ENCODE measurements around the gene ACAD8. TPM values are rescaled to one million over a fixed set of nuclear protein-coding genes. Genes with fewer than 3 reads are reported as not detected.

ACAD8 gene
- polyA plus RNA-seq, 1 donor: 32.6 TPM

DNA sequence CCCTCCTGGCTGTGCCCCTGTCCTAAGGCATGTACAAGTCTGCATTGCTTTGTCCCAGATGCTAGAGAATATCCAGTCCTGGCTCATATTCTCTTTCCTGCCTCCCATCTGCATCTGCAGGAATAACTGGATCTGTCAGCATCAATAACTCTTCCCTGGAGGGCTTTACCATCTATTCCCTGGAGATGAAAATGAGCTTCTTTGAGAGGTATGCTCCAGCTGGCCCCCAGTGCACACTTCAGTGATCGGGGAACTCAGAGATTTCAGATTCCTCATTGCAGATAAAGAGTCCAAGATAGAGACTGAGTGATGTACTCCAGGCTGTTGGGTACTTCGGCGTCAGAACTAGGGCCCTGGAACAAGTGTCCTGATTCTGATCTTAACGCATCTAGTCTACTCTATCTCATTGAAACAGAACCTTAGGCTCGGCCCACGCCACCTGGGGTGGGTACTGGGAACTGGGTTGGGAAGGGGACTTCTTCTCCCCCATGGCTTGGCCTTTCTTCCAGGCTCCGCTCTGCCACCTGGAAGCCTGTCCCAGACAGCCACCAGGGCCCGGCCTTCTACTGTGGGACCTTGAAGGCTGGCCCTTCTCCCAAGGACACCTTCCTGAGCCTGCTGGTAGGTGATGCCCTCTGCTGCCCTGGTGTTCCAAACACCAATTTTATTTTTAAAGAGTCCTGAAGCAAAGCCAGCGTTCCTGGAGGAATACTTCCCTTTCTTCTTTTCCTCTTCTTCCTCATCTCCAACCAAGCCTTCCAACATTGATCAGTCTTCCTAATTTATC lies 60.6 kb downstream of the ACAD8 start:
- no peak overlapping the region for H3K4me3 ChIP-seq (ENCODE audit: low read length)
- no peaks in the 10 kb centered on the region for H3K36me3 ChIP-seq (ENCODE audit: control insufficient read depth, insufficient read depth, low read length)
- WGBS (ENCODE audit: insufficient coverage, low lambda C conversion rate): 100% methylated on average over 1 of the region's 9 CpGs

More for the DNA sequence above, 60.6 kb downstream of the ACAD8 start:
- H3K9me3 ChIP-seq (ENCODE audit: control insufficient read depth, low read depth, low read length): no peaks in the 10 kb centered on the region
- H3K27me3 ChIP-seq (ENCODE audit: control insufficient read depth, insufficient read depth, low read length): peaks cover 7% of the 10 kb centered on the region
- no peaks in the 10 kb centered on the region for H3K4me1 ChIP-seq (ENCODE audit: control insufficient read depth, insufficient read depth, low read length)
- no peak for DNase-seq
- no peak overlapping the region for H3K27ac ChIP-seq (ENCODE audit: low read length)

Other genes starting within 250 kb of the ACAD8 start
- gene JAM3, start 184.5 kb upstream of the ACAD8 start, polyA plus RNA-seq: 15.7 TPM
- 20.2 TPM for gene NCAPD3, start 29.6 kb upstream of the ACAD8 start, polyA plus RNA-seq
- 49.7 TPM for gene VPS26B, start 28.9 kb upstream of the ACAD8 start, polyA plus RNA-seq
- gene THYN1, start 216 bp upstream of the ACAD8 start, polyA plus RNA-seq: 58.8 TPM
- gene GLB1L3, start 22.8 kb downstream of the ACAD8 start, polyA plus RNA-seq: 0.04 TPM
- 6.7 TPM for gene GLB1L2, start 78.4 kb downstream of the ACAD8 start, polyA plus RNA-seq
- 2.0 TPM for gene B3GAT1, start 158.7 kb downstream of the ACAD8 start, polyA plus RNA-seq